A673 (cell line): ENCODE measurements around the gene RHBDD3.

Experiments
- EZH2 ChIP-seq: fragments of 200-600 bp; sonication (generic); IDR thresholded peaks from 2 replicates; pipeline ENCODE4 v1.6.1; 2017; ENCODE audit warnings: borderline replicate concordance, low read depth, mild to moderate bottlenecking, mixed read lengths, antibody characterized with exemption, low read length; ENCODE audit not compliant: poor library complexity, severe bottlenecking
- TF ChIP-seq, protein P1 (sequence below): fragments of 300-800, 200-600 bp; sonication (generic); conservative IDR thresholded peaks from 2 replicates; pipeline ENCODE4 v1.5.1; 2017; ENCODE audit warnings: low read depth, mild to moderate bottlenecking, antibody characterized with exemption, low read length, moderate library complexity, mixed read lengths

DNA sequence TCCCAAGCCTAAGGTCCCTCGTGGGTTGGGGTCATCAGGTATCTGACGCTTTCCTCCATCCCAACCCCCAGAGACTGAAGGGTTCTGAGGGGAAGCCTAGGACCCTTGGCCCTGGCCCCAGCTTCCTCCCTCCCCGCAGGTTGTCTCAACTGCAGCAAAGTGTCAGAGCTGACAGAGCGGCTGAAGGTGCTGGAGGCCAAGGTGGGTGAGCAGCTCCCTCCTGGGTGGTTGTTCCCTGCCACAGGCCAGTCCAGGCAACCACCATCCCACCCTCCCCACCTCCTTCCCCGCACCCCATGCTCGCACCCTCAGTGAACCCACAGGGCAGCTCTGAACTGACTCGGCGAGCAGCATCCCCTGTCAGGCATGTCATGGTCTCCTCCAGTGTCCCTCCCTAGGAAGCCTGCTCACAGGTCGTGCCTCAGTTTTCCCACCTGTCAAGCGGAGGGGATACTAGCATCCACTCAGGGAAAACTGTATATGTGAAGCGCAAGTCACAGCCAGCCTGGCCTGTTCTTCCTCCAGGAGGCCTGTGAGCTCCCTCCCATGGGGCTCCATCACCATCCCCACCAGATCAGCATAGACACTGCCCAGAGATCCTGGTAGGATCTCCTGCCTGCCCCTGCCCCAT, 41.3 kb downstream of the RHBDD3 start:
- TF ChIP-seq, protein P1, sequence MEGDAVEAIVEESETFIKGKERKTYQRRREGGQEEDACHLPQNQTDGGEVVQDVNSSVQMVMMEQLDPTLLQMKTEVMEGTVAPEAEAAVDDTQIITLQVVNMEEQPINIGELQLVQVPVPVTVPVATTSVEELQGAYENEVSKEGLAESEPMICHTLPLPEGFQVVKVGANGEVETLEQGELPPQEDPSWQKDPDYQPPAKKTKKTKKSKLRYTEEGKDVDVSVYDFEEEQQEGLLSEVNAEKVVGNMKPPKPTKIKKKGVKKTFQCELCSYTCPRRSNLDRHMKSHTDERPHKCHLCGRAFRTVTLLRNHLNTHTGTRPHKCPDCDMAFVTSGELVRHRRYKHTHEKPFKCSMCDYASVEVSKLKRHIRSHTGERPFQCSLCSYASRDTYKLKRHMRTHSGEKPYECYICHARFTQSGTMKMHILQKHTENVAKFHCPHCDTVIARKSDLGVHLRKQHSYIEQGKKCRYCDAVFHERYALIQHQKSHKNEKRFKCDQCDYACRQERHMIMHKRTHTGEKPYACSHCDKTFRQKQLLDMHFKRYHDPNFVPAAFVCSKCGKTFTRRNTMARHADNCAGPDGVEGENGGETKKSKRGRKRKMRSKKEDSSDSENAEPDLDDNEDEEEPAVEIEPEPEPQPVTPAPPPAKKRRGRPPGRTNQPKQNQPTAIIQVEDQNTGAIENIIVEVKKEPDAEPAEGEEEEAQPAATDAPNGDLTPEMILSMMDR = no peak
- no peak for TF ChIP-seq EZH2
